B cell (primary cell): ENCODE data around the gene GALR2. TPM values are rescaled to one million over a fixed set of nuclear protein-coding genes. Genes with fewer than 3 reads are reported as not detected.

Source experiments
- ATAC-seq: fragments of 200-7000 bp; cut with Tn5 transposase; one replicate; pipeline ENCODE4 v1.10.0; 2021; ENCODE audit warnings: low read depth, mild to moderate bottlenecking, moderate number of reproducible peaks, moderate library complexity
- CTCF ChIA-PET: fragments of 350-600 bp; sonication (Branson Sonifier 250); formaldehyde crosslinking; loops from one replicate; lab custom pipeline; 2021; ENCODE audit warnings: antibody characterized with exemption, inconsistent platforms; lab: Charles Lee
- POLR2A ChIA-PET: fragments of 350-600 bp; sonication (Branson Sonifier 250); formaldehyde crosslinking; loops from one replicate; lab custom pipeline; 2021; ENCODE audit warnings: antibody characterized with exemption; lab: Charles Lee
- DNase-seq: peaks from one replicate; pipeline ENCODE4 v3.0.0; 2013
- H2AFZ ChIP-seq: 2 replicates; pipeline ENCODE4 v1.6.1; 2012; ENCODE audit warnings: mild to moderate bottlenecking, low read depth, low read length; ENCODE audit not compliant: insufficient read depth, poor library complexity, severe bottlenecking
- H3K27ac ChIP-seq, 2 donors: 1 replicate in 1 of 2; 2 replicates in 1 of 2; pipeline ENCODE4 v1.5.1; 2012 to 2013; ENCODE audit warnings: low read length in 2 of 2, mild to moderate bottlenecking in 2 of 2, moderate library complexity in 1 of 2
- H3K27me3 ChIP-seq, 4 experiments: fragments of 200-600 bp in 1 of 4; sonication (generic) in 1 of 4; replicated peaks in 1 of 4; 1 replicate in 2 of 4; 2 replicates in 2 of 4; pipeline versions ENCODE4 v1.6.1 to v1.7.0; 2013 to 2016; ENCODE audit warnings: low read length in 3 of 4, mild to moderate bottlenecking in 2 of 4, mixed read lengths in 1 of 4, moderate library complexity in 1 of 4; ENCODE audit not compliant: insufficient read depth in 4 of 4, control insufficient read depth in 3 of 4; ENCODE audit errors: control extremely low read depth in 1 of 4
- H3K36me3 ChIP-seq, 2 experiments: replicated peaks in 1 of 2; 1 replicate in 1 of 2; 2 replicates in 1 of 2; pipeline versions ENCODE4 v1.6.1 to v1.7.1; 2013; ENCODE audit warnings: low read length in 1 of 2; ENCODE audit not compliant: insufficient read depth in 2 of 2, control insufficient read depth in 1 of 2; ENCODE audit errors: control extremely low read depth in 1 of 2, extremely low read depth in 1 of 2
- H3K4me1 ChIP-seq, 2 donors: fragments of 200-600 bp in 1 of 2; sonication (generic) in 1 of 2; 1 replicate in 1 of 2; 2 replicates in 1 of 2; pipeline versions ENCODE4 v1.5.1 to v1.6.1; 2013 to 2017; ENCODE audit warnings: low read length in 2 of 2; ENCODE audit not compliant: control insufficient read depth in 2 of 2, insufficient read depth in 2 of 2
- H3K4me2 ChIP-seq: replicated peaks from 2 replicates; pipeline ENCODE3; 2012; ENCODE audit warnings: mild to moderate bottlenecking, low read depth, low read length; ENCODE audit not compliant: poor library complexity, severe bottlenecking
- H3K4me3 ChIP-seq, 5 experiments: fragments of 200-600 bp in 1 of 5; sonication (generic) in 1 of 5; 1 replicate in 3 of 5; 2 replicates in 2 of 5; pipeline versions ENCODE4 v1.5.1 to v1.7.0; 2011 to 2016; ENCODE audit warnings: low read length in 4 of 5, mild to moderate bottlenecking in 4 of 5, low read depth in 2 of 5, control low read depth in 1 of 5, moderate library complexity in 1 of 5; ENCODE audit not compliant: insufficient read depth in 1 of 5; ENCODE audit errors: control extremely low read depth in 1 of 5, extremely low read depth in 1 of 5
- H3K79me2 ChIP-seq: fragments of 200-600 bp; sonication (generic); one replicate; pipeline ENCODE4 v1.6.0; 2016; ENCODE audit warnings: low read length; ENCODE audit not compliant: control insufficient read depth, insufficient read depth
- H3K9ac ChIP-seq: fragments of 200-600 bp; sonication (generic); 2 replicates; pipeline ENCODE4 v1.6.1; 2017; ENCODE audit warnings: mild to moderate bottlenecking, low read length, moderate library complexity
- H3K9me3 ChIP-seq, 3 donors: one replicate each; pipeline versions ENCODE4 v1.6.1 to v1.7.1; 2013; ENCODE audit warnings: low read length in 2 of 3; ENCODE audit not compliant: control insufficient read depth in 2 of 3, insufficient read depth in 1 of 3; ENCODE audit errors: control extremely low read depth in 1 of 3
- H4K20me1 ChIP-seq: 2 replicates; pipeline ENCODE4 v1.6.0; 2012; ENCODE audit warnings: mild to moderate bottlenecking, low read length; ENCODE audit not compliant: insufficient read depth, control insufficient read depth, poor library complexity, severe bottlenecking
- H3K27ac Mint-ChIP-seq: one replicate; pipeline ENCODE4 v1.8.0; 2021; ENCODE audit warnings: mixed read lengths
- H3K27me3 Mint-ChIP-seq: one replicate; pipeline ENCODE4 v1.8.0; 2021; ENCODE audit warnings: mixed read lengths
- H3K4me1 Mint-ChIP-seq: one replicate; pipeline ENCODE4 v1.8.0; 2021; ENCODE audit warnings: mixed read lengths
- H3K4me3 Mint-ChIP-seq: one replicate; pipeline ENCODE4 v1.8.0; 2021; ENCODE audit warnings: mixed read lengths
- H3K9me3 Mint-ChIP-seq: one replicate; pipeline ENCODE4 v1.8.0; 2022; ENCODE audit warnings: mixed read lengths; ENCODE audit not compliant: insufficient read depth
- CTCF ChIP-seq: fragments of 200-600 bp; IDR thresholded peaks from one replicate; pipeline ENCODE4 v1.8.0; 2022; ENCODE audit warnings: antibody characterized with exemption, mild to moderate bottlenecking
- EZH2 ChIP-seq: IDR thresholded peaks from 2 replicates; pipeline ENCODE4 v1.6.1; 2012; ENCODE audit warnings: borderline replicate concordance, low read depth, mild to moderate bottlenecking, moderate library complexity, low read length; ENCODE audit not compliant: insufficient read depth, poor library complexity, severe bottlenecking
- WGBS: methylation state at CpG from one replicate; pipeline ENCODE4 v1.1.5; 2013; ENCODE audit warnings: missing lambda C conversion rate; ENCODE audit not compliant: insufficient coverage; 5-methylcytosine and 5-hydroxymethylcytosine counted together
- intact Hi-C: fragments of 100-400 bp; cut with micrococcal nuclease; formaldehyde crosslinking; loops from one replicate; pipeline ENCODE4 v1.10.0; 2022
- polyA plus RNA-seq: library from polyadenylated mRNA; depleted of rRNA; stranded (reverse); fragments of >200 nt; gene quantifications from 2 replicates; pipeline ENCODE4 v1.2.3, GENCODE V29; 2012
- total RNA-seq, 2 donors: library from RNA; stranded (reverse); fragments of 120-200 nt in 1 of 2; gene quantifications; 1 replicate in 1 of 2; 2 replicates in 1 of 2; pipeline versions ENCODE4 v1.2.3 to v1.2.4, GENCODE V29; 2013 to 2022

Gene GALR2
- total and polyA plus RNA-seq, 2 donors (not counting 1 experiment from before 2014, with no cell fraction given) = 0.42 to 1.2 TPM

- Mint-ChIP-seq H3K4me1 (peaks cover 14% of the 10 kb centered on the region), H3K27me3 (no peaks in the 10 kb centered on the region), H3K4me3 (no peak overlapping the region), H3K27ac (no peak overlapping the region), H3K9me3 (no peaks in the 10 kb centered on the region)
- no peaks in the 10 kb centered on the region for H3K36me3 ChIP-seq
- H3K27ac ChIP-seq = no peak overlapping the region
- H3K4me2 ChIP-seq = no peak overlapping the region
- H3K9me3 ChIP-seq = no peaks in the 10 kb centered on the region
- H3K27me3 ChIP-seq = no peaks in the 10 kb centered on the region
- peaks cover 17% of the 10 kb centered on the region for H3K79me2 ChIP-seq
- H2AFZ ChIP-seq = no peak overlapping the region
- intact Hi-C loops = no loop called here
- WGBS = no CpG with 5 or more reads among the region's 6 CpGs
- CTCF ChIA-PET = no interaction called here
- no peaks in the 10 kb centered on the region for H4K20me1 ChIP-seq
- ATAC-seq (no peak), DNase-seq (no peak)
- no peak overlapping the region for H3K4me3 ChIP-seq
- POLR2A ChIA-PET = no interaction called here
- TF ChIP-seq CTCF (peak; percentile 40), EZH2 (no peak)
- H3K4me1 ChIP-seq = peaks cover 9 to 16% of the 10 kb centered on the region in 2 donors
- H3K9ac ChIP-seq = no peak overlapping the region
Measured at GRCh38 chr17:76107509-76107908, 32.9 kb downstream of the GALR2 start.

GRCh38 chr17:76111956-76112355 is 37.4 kb downstream of the GALR2 start:
- Histone ChIP-seq H3K4me1 (no peaks in the 10 kb centered on the region), H3K4me3 (no peak overlapping the region), H3K36me3 (no peaks in the 10 kb centered on the region), H2AFZ (no peak overlapping the region), H4K20me1 (no peaks in the 10 kb centered on the region), H3K9ac (no peak overlapping the region), H3K9me3 (no peaks in the 10 kb centered on the region), H3K27ac (no peak overlapping the region), H3K79me2 (no peaks in the 10 kb centered on the region), H3K27me3 (no peaks in the 10 kb centered on the region), H3K4me2 (no peak overlapping the region)
- 71% methylated on average over 2 of the region's 2 CpGs for WGBS
- Mint-ChIP-seq H3K9me3 (no peaks in the 10 kb centered on the region), H3K27me3 (no peaks in the 10 kb centered on the region), H3K4me1 (no peaks in the 10 kb centered on the region), H3K4me3 (no peak overlapping the region), H3K27ac (no peak overlapping the region)
- no peak for ATAC-seq
- CTCF ChIA-PET = interaction anchor here (3.2 kb wide), 1 partner anchor 167 kb away, joined by 13 read pairs; no protein-coding TSS in a partner anchor
- POLR2A ChIA-PET = no interaction called here
- no peak for DNase-seq
- no peak for TF ChIP-seq CTCF
- TF ChIP-seq EZH2 = no peak
- intact Hi-C loops = no loop called here
